Endodermal cell (in vitro differentiated cells): ENCODE results near the gene CATSPERD. TPM values are rescaled to one million over a fixed set of nuclear protein-coding genes. Genes with fewer than 3 reads are reported as not detected.

Experiments used
- DNase-seq: peaks from one replicate; pipeline ENCODE4 v3.0.0-alpha.2; 2017
- H3K27ac ChIP-seq: 2 replicates; pipeline ENCODE4 v1.5.1; 2013; ENCODE audit warnings: mild to moderate bottlenecking, low read depth, low read length, moderate library complexity
- H3K27me3 ChIP-seq: 2 replicates; pipeline ENCODE4 v1.6.1; 2013; ENCODE audit warnings: mild to moderate bottlenecking, low read length, moderate library complexity; ENCODE audit not compliant: insufficient read depth, control insufficient read depth, poor library complexity, severe bottlenecking
- H3K36me3 ChIP-seq: 2 replicates; pipeline ENCODE4 v1.7.0; 2013; ENCODE audit warnings: mild to moderate bottlenecking, low read length, moderate library complexity; ENCODE audit not compliant: control insufficient read depth, insufficient read depth
- H3K4me1 ChIP-seq: one replicate; pipeline ENCODE4 v1.7.0; 2013; ENCODE audit warnings: low read length; ENCODE audit not compliant: control insufficient read depth, insufficient read depth
- H3K4me3 ChIP-seq: 2 replicates; pipeline ENCODE4 v1.5.1; 2013; ENCODE audit warnings: mild to moderate bottlenecking, low read length, moderate library complexity
- H3K9ac ChIP-seq: 2 replicates; pipeline ENCODE4 v1.6.1; 2013; ENCODE audit warnings: mild to moderate bottlenecking, low read length, moderate library complexity; ENCODE audit not compliant: poor library complexity, severe bottlenecking; ENCODE audit errors: extremely low read depth
- H3K9me3 ChIP-seq: 2 replicates; pipeline ENCODE4 v1.6.1; 2013; ENCODE audit warnings: mild to moderate bottlenecking, low read length, moderate library complexity; ENCODE audit not compliant: control insufficient read depth
- H3K27ac Mint-ChIP-seq: 2 replicates; pipeline ENCODE4 v1.8.0; 2020; ENCODE audit warnings: mixed read lengths
- H3K27me3 Mint-ChIP-seq: 2 replicates; pipeline ENCODE4 v1.8.0; 2021; ENCODE audit warnings: mild to moderate bottlenecking, mixed read lengths; ENCODE audit not compliant: insufficient read depth
- H3K36me3 Mint-ChIP-seq: 2 replicates; pipeline ENCODE4 v1.8.0; 2020; ENCODE audit warnings: low read depth, mixed read lengths
- H3K4me1 Mint-ChIP-seq: 2 replicates; pipeline ENCODE4 v1.8.0; 2020; ENCODE audit warnings: mixed read lengths
- H3K4me3 Mint-ChIP-seq: 2 replicates; pipeline ENCODE4 v1.8.0; 2020; ENCODE audit warnings: mild to moderate bottlenecking, moderate library complexity, mixed read lengths
- H3K9me3 Mint-ChIP-seq: 2 replicates; pipeline ENCODE4 v1.8.0; 2020; ENCODE audit warnings: mild to moderate bottlenecking, mixed read lengths
- WGBS, 2 experiments: methylation state at CpG; one replicate each; pipeline versions ENCODE4 v1.1.5 to v1.1.7; 2013; ENCODE audit warnings: missing lambda C conversion rate in 2 of 2, mixed read lengths in 1 of 2; ENCODE audit not compliant: insufficient coverage in 1 of 2, insufficient read length in 1 of 2; 5-methylcytosine and 5-hydroxymethylcytosine counted together
- total RNA-seq, 2 donors: library from RNA; stranded (reverse); fragmentation: NEBNext Ultra II Directional in 1 of 2; extraction: Animal tissue kit (Norgen Biotek cat#: 25700) in 1 of 2; gene quantifications; 2 replicates in 1 of 2; 3 replicates in 1 of 2; pipeline ENCODE4 v1.2.1, GENCODE V29; 2021
- TF ChIP-seq, protein P1 (sequence below): fragments of 200-600 bp; sonication (generic); conservative IDR thresholded peaks from 2 replicates; pipeline ENCODE4 v1.5.0; 2021; ENCODE audit warnings: antibody characterized with exemption, mild to moderate bottlenecking

The CATSPERD gene
- total RNA-seq, 2 donors from 2014 or later, result not detected

DNA sequence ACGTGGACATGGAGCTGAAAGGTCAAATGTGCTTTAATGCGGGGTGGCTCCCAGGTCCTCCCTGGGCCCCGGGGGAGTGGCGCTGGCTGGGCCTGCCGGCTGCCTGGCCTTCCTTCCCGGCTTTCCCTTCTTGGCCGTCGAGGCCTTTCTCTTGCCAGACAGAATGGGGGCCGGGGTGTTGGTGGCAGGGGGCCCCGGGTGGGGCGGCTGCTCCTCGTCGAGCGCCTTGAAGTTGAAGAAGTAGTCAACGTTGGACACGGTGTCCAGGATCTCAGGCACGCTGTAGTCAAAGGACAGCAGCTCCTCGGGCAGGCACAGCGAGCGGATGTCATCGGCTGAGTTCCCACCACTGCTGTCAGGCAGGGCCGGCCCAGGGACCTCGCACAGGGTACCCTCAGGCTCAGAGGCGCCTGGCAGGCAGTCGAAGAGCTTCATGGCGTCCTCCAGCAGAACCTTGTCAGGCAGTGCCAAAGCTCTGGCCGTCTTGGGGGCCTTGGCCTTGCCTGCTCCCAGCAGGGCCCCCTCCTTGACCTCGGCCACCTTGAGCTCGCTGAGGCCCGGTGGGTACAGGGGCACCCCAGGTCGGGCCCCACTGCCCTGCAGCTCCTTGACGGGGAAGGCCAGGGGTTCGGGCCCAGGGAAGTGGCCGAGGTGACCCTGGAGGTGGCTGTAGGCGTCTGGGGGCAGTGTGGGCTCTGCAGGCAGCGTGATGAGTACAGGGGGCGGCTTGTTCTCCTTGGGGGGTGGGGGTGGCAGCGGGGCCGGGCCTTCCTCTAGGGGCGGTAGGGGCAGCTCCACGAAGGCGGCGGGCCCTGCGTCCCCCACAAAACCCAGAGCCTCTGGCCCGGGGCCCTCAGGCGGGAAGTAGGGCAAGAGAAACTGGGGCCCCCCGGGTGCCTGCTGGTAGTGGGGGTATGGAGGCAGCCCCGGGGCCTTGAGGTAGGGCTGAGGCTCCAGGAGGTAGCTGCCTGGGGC is 62.8 kb downstream of the CATSPERD start:
- H3K4me3 Mint-ChIP-seq, result no peak overlapping the region
- Histone ChIP-seq H3K27ac (peak overlapping the region; percentile 32), H3K36me3 (peaks cover 19% of the 10 kb centered on the region), H3K9ac (no peak overlapping the region), H3K4me3 (no peak overlapping the region), H3K4me1 (no peaks in the 10 kb centered on the region), H3K27me3 (no peaks in the 10 kb centered on the region), H3K9me3 (no peaks in the 10 kb centered on the region)
- TF ChIP-seq, protein P1, sequence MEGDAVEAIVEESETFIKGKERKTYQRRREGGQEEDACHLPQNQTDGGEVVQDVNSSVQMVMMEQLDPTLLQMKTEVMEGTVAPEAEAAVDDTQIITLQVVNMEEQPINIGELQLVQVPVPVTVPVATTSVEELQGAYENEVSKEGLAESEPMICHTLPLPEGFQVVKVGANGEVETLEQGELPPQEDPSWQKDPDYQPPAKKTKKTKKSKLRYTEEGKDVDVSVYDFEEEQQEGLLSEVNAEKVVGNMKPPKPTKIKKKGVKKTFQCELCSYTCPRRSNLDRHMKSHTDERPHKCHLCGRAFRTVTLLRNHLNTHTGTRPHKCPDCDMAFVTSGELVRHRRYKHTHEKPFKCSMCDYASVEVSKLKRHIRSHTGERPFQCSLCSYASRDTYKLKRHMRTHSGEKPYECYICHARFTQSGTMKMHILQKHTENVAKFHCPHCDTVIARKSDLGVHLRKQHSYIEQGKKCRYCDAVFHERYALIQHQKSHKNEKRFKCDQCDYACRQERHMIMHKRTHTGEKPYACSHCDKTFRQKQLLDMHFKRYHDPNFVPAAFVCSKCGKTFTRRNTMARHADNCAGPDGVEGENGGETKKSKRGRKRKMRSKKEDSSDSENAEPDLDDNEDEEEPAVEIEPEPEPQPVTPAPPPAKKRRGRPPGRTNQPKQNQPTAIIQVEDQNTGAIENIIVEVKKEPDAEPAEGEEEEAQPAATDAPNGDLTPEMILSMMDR, result no peak
- H3K36me3 Mint-ChIP-seq, result peaks cover 19% of the 10 kb centered on the region
- no peaks in the 10 kb centered on the region for H3K9me3 Mint-ChIP-seq
- no peak for DNase-seq
- no peaks in the 10 kb centered on the region for H3K27me3 Mint-ChIP-seq
- H3K27ac Mint-ChIP-seq, result no peak overlapping the region
- no peaks in the 10 kb centered on the region for H3K4me1 Mint-ChIP-seq
- WGBS, 2 experiments, result 93 to 97% methylated on average over 26 to 48 of the region's 48 CpGs

- H3K36me3 ChIP-seq, result peaks cover 24% of the 10 kb centered on the region
- H3K27ac ChIP-seq, result no peak within 1 kb of the TSS
- H3K36me3 Mint-ChIP-seq, result peaks cover 26% of the 10 kb centered on the region
- H3K27me3 ChIP-seq, result no peaks in the 10 kb centered on the region
- TF ChIP-seq, protein P1, result no peak
- no peaks in the 10 kb centered on the region for H3K4me1 Mint-ChIP-seq
- H3K9me3 Mint-ChIP-seq, result no peaks in the 10 kb centered on the region
- no peaks in the 10 kb centered on the region for H3K27me3 Mint-ChIP-seq
- 96% methylated on average over 15 of the region's 15 CpGs; no CpG with 5 or more reads in 1 of the 2 experiments for WGBS, 2 experiments
- H3K4me1 ChIP-seq, result no peaks in the 10 kb centered on the region
- no peak within 1 kb of the TSS for H3K4me3 ChIP-seq
- no peaks in the 10 kb centered on the region for H3K9me3 ChIP-seq
- DNase-seq, result no peak
- no peak within 1 kb of the TSS for H3K9ac ChIP-seq
- no peak within 1 kb of the TSS for H3K27ac Mint-ChIP-seq
- no peak within 1 kb of the TSS for H3K4me3 Mint-ChIP-seq
These were observed 64.2 kb downstream of the CATSPERD start, which contains the start of gene PRR22 for GRCh38 chr19:5784581-5785147. PRR22 (minus strand) TSS chr19:5784746; CDS start chr19:5784660, 86 bp downstream.

DNA sequence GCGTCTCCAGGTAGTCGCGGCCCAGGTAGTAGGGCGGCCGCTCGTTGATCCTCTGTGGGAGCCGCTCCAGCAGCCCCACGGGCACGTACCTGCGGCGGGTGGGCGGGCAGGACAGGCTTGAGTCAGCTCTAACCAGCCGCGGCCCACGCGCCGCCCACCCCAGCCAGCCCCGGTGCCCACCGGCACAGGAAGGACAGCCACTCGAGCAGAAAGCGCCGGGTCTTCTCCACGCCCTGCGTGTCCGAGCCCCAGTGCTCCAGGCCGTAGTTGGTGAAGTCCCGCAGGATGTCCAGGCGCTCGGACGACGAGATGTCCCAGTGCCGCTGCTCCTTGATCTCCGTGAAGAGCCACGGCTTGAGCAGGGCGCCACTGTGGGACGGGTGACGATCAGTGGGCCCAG is 65.0 kb downstream of the CATSPERD start:
- H3K4me3 Mint-ChIP-seq, result no peak overlapping the region
- H3K9ac ChIP-seq, result no peak overlapping the region
- DNase-seq, result no peak
- peaks cover 4% of the 10 kb centered on the region for H3K4me1 ChIP-seq
- H3K36me3 Mint-ChIP-seq, result peaks cover 34% of the 10 kb centered on the region
- H3K27me3 ChIP-seq, result no peaks in the 10 kb centered on the region
- H3K27ac ChIP-seq, result no peak overlapping the region
- no peak overlapping the region for H3K27ac Mint-ChIP-seq
- 97% methylated on average over 28 to 37 of the region's 37 CpGs for WGBS, 2 experiments
- H3K9me3 ChIP-seq, result no peaks in the 10 kb centered on the region
- peaks cover 29% of the 10 kb centered on the region for H3K36me3 ChIP-seq
- no peaks in the 10 kb centered on the region for H3K27me3 Mint-ChIP-seq
- H3K4me3 ChIP-seq, result no peak overlapping the region
- H3K4me1 Mint-ChIP-seq, result peaks cover 3% of the 10 kb centered on the region
- H3K9me3 Mint-ChIP-seq, result no peaks in the 10 kb centered on the region
- TF ChIP-seq, protein P1, result no peak
